Endothelial cell of umbilical vein (primary cell): ENCODE results near the gene FAM78A. TPM values are rescaled to one million over a fixed set of nuclear protein-coding genes. Genes with fewer than 3 reads are reported as not detected.

Source experiments
- BruUV-seq: library from RNA; stranded (reverse); fragments of 400-500 nt; replicated peaks from 2 replicates; lab custom pipeline; 2021; lab: Mats Ljungman, UMichigan
- CTCF ChIA-PET: fragments of 300-600, 350-600 bp; sonication (Branson Sonifier 250); formaldehyde crosslinking; loops from one replicate; lab custom pipeline; 2021; ENCODE audit warnings: antibody characterized with exemption, inconsistent platforms; lab: Charles Lee
- POLR2A ChIA-PET: fragments of 300-600, 350-600 bp; sonication (Branson Sonifier 250); formaldehyde crosslinking; loops from one replicate; lab custom pipeline; 2021; ENCODE audit warnings: antibody characterized with exemption, inconsistent platforms; lab: Charles Lee
- DNase-seq: peaks from one replicate; pipeline ENCODE4 v3.0.0-alpha.2; 2011; ENCODE audit warnings: low read depth, low spot score
- FAIRE-seq: peaks from 2 replicates; lab custom pipeline; 2011; peaks lifted over from hg19 to GRCh38; lab: Jason Lieb, UNC
- H2AFZ ChIP-seq: 2 replicates; pipeline ENCODE4 v1.6.0; 2012; ENCODE audit warnings: low read depth, low read length, control low read depth, inconsistent platforms
- H3K27ac ChIP-seq: 2 replicates; pipeline ENCODE4 v1.5.1; 2011; ENCODE audit warnings: low read depth, mild to moderate bottlenecking, control low read depth, low read length, moderate library complexity; ENCODE audit not compliant: insufficient read depth
- H3K27me3 ChIP-seq, 2 experiments: 2 replicates each; pipeline versions ENCODE4 v1.6.0 to v1.6.1; 2011; ENCODE audit warnings: low read length in 2 of 2, mixed read lengths in 1 of 2; ENCODE audit not compliant: control insufficient read depth in 2 of 2, insufficient read depth in 2 of 2
- H3K36me3 ChIP-seq, 2 experiments: 2 replicates in 1 of 2; 3 replicates in 1 of 2; pipeline ENCODE4 v1.5.1; 2011; ENCODE audit warnings: low read length in 2 of 2, mild to moderate bottlenecking in 1 of 2, moderate library complexity in 1 of 2; ENCODE audit not compliant: control insufficient read depth in 2 of 2, insufficient read depth in 2 of 2; ENCODE audit errors: extremely low read depth in 1 of 2
- H3K4me1 ChIP-seq: 3 replicates; pipeline ENCODE4 v1.5.1; 2011; ENCODE audit warnings: mild to moderate bottlenecking, low read length; ENCODE audit not compliant: control insufficient read depth, insufficient read depth; ENCODE audit errors: extremely low read depth
- H3K4me2 ChIP-seq: 2 replicates; pipeline ENCODE4 v1.6.1; 2011; ENCODE audit warnings: low read length, control low read depth, mixed read lengths; ENCODE audit not compliant: insufficient read depth
- H3K4me3 ChIP-seq, 3 experiments: fragments of 200-600 bp in 1 of 3; sonication (generic), shearing (Covaris generic) in 1 of 3; replicated peaks in 1 of 3; 2 replicates each; pipeline ENCODE4 v1.5.1; 2011 to 2016; ENCODE audit warnings: control low read depth in 3 of 3, low read length in 3 of 3, mild to moderate bottlenecking in 2 of 3, inconsistent platforms in 1 of 3, low read depth in 1 of 3, moderate library complexity in 1 of 3; ENCODE audit not compliant: insufficient read depth in 1 of 3
- H3K79me2 ChIP-seq: 2 replicates; pipeline ENCODE4 v1.6.0; 2012; ENCODE audit warnings: low read length, inconsistent platforms; ENCODE audit not compliant: control insufficient read depth, insufficient read depth
- H3K9ac ChIP-seq: replicated peaks from 2 replicates; pipeline ENCODE3; 2011; ENCODE audit warnings: low read length, control low read depth; ENCODE audit not compliant: insufficient read depth; ENCODE audit errors: extremely low read depth
- H3K9me1 ChIP-seq: replicated peaks from 3 replicates; pipeline ENCODE4 v1.6.0; 2011; ENCODE audit warnings: mild to moderate bottlenecking, low read length; ENCODE audit not compliant: control insufficient read depth, insufficient read depth; ENCODE audit errors: extremely low read depth
- H3K9me3 ChIP-seq: replicated peaks from 2 replicates; pipeline ENCODE4 v1.5.1; 2012; ENCODE audit warnings: low read length, inconsistent platforms; ENCODE audit not compliant: control insufficient read depth, insufficient read depth
- H4K20me1 ChIP-seq: replicated peaks from 2 replicates; pipeline ENCODE3; 2011; ENCODE audit warnings: mild to moderate bottlenecking, low read length; ENCODE audit not compliant: control insufficient read depth, insufficient read depth; ENCODE audit errors: extremely low read depth
- CTCF ChIP-seq, 2 donors: IDR thresholded peaks; 1 replicate in 1 of 2; 2 replicates in 1 of 2; pipeline ENCODE4 v1.5.1; 2011; ENCODE audit warnings: low read length in 2 of 2, mild to moderate bottlenecking in 2 of 2, moderate library complexity in 2 of 2, control low read depth in 1 of 2, inconsistent platforms in 1 of 2, low read depth in 1 of 2; ENCODE audit not compliant: insufficient read depth in 1 of 2; ENCODE audit errors: extremely low read depth in 1 of 2
- EZH2 ChIP-seq: IDR thresholded peaks from 2 replicates; pipeline ENCODE4 v1.6.1; 2012; ENCODE audit warnings: borderline replicate concordance, low read depth, mild to moderate bottlenecking, moderate library complexity, low read length, inconsistent platforms; ENCODE audit not compliant: severe bottlenecking
- FOS ChIP-seq: IDR thresholded peaks from 2 replicates; pipeline ENCODE4 v1.6.1; 2011; ENCODE audit warnings: mild to moderate bottlenecking, low read length, moderate library complexity, borderline replicate concordance; ENCODE audit not compliant: insufficient read depth
- GATA2 ChIP-seq: IDR thresholded peaks from 2 replicates; pipeline ENCODE4 v1.7.0; 2011; ENCODE audit warnings: low read depth, mild to moderate bottlenecking, moderate library complexity, mixed read lengths, low read length; ENCODE audit not compliant: insufficient read length, insufficient read depth
- JUN ChIP-seq: IDR thresholded peaks from 2 replicates; pipeline ENCODE4 v1.6.1; 2011; ENCODE audit warnings: borderline replicate concordance, low read depth; ENCODE audit not compliant: insufficient read length, insufficient read depth
- MAX ChIP-seq: IDR thresholded peaks from 2 replicates; pipeline ENCODE4 v1.6.1; 2011; ENCODE audit not compliant: insufficient read depth, insufficient read length
- MYC ChIP-seq: IDR thresholded peaks from one replicate; pipeline ENCODE4 v1.6.1; 2011; ENCODE audit warnings: mild to moderate bottlenecking, low read depth, low read length
- POLR2A ChIP-seq: IDR thresholded peaks from 2 replicates; pipeline ENCODE4 v1.6.1; 2012; ENCODE audit warnings: low read depth, mild to moderate bottlenecking, control low read depth, low read length
- POLR2AphosphoS5 ChIP-seq: IDR thresholded peaks from 2 replicates; pipeline ENCODE4 v1.6.1; 2012; ENCODE audit warnings: low read depth, mild to moderate bottlenecking, control low read depth, low read length, moderate library complexity; ENCODE audit not compliant: insufficient read depth
- dilution Hi-C: fragments of 300-500 bp; cut with MboI; formaldehyde crosslinking; loops from one replicate; pipeline ENCODE4 v1.15.0; 2019; ENCODE audit warnings: low sequenced_read_pairs; ENCODE audit not compliant: extremely low pct_ligation_motif_present
- intact Hi-C: fragments of 100-400 bp; cut with micrococcal nuclease; formaldehyde crosslinking; loops from one replicate; pipeline ENCODE4 v1.10.0; 2022
- polyA plus RNA-seq, 4 experiments: library from polyadenylated mRNA; depleted of rRNA in 3 of 4; stranded (reverse) in 3 of 4; unstranded in 1 of 4; fragments of >200 nt; gene quantifications; 2 replicates each; pipeline versions ENCODE4 v1.2.1 to v1.2.3, GENCODE V29; 2011 to 2012; ENCODE audit warnings: missing spikeins in 1 of 4
- total RNA-seq: library from RNA; stranded (reverse); gene quantifications from 2 replicates; pipeline ENCODE4 v1.2.3, GENCODE V29; 2021

Gene FAM78A
- total and polyA plus RNA-seq, 2 donors (not counting 3 experiments of a cell fraction or from before 2014, with no cell fraction given) = 34.0 to 37.4 TPM

GRCh38 chr9:131237931-131238401 lies 38.3 kb downstream of the FAM78A start:
- no peaks in the 10 kb centered on the region for H3K9me3 ChIP-seq
- H3K4me3 ChIP-seq = no peak overlapping the region
- BruUV-seq = TSS peak; percentile 81
- CTCF ChIA-PET = interaction anchor here (1.8 to 2.3 kb wide), 3 partner anchors 23 to 98 kb away, joined by 7 to 13 read pairs (median 8); partner anchors contain the start of gene FAM78A
- intact Hi-C loops (loop anchor here (1.0 kb wide), 6 partner anchors 12 to 121 kb away; no protein-coding TSS in a partner anchor), dilution Hi-C loops (no loop called here)
- peak overlapping the region; percentile 56 for H3K4me2 ChIP-seq
- peak overlapping the region; percentile 97 for H3K27ac ChIP-seq
- peaks cover 32% of the 10 kb centered on the region for H3K4me1 ChIP-seq
- TF ChIP-seq POLR2A = peak; percentile 72
- TF ChIP-seq JUN = peak; percentile 4
- no peak for TF ChIP-seq POLR2AphosphoS5
- TF ChIP-seq MAX = no peak
- peak; percentile 33 for TF ChIP-seq FOS
- POLR2A ChIA-PET = interaction anchor here (0.6 to 1.6 kb wide), 3 partner anchors 21 to 1045 kb away, joined by 3 to 7 read pairs (median 5); no protein-coding TSS in a partner anchor
- H3K27me3 ChIP-seq = no peaks in the 10 kb centered on the region
- DNase-seq (peak; percentile 94), FAIRE-seq (peak; percentile 96)
- no peaks in the 10 kb centered on the region for H3K79me2 ChIP-seq
- H3K9ac ChIP-seq = peak overlapping the region; percentile 83
- no peaks in the 10 kb centered on the region for H3K9me1 ChIP-seq
- peaks cover 0 to 15% of the 10 kb centered on the region in 2 experiments for H3K36me3 ChIP-seq
- no peaks in the 10 kb centered on the region for H4K20me1 ChIP-seq
- peak overlapping the region; percentile 21 for H2AFZ ChIP-seq

- H3K36me3 ChIP-seq = peaks cover 0 to 20% of the 10 kb centered on the region in 2 experiments
- DNase-seq (peak; percentile 83), FAIRE-seq (no peak)
- no peaks in the 10 kb centered on the region for H3K9me1 ChIP-seq
- TF ChIP-seq FOS = no peak
- no peak for TF ChIP-seq EZH2
- TF ChIP-seq JUN = no peak
- TF ChIP-seq CTCF (IDR thresholded peaks at IDR 0.05; ENCODE audit: extremely low read depth in 1 of 2, insufficient read depth in 1 of 2, low read depth in 1 of 2, low read length in 2 of 2) = no peak
- TF ChIP-seq POLR2A = no peak
- TF ChIP-seq MYC = no peak
- no peak for TF ChIP-seq POLR2AphosphoS5
- TF ChIP-seq MAX = no peak
- no peak for TF ChIP-seq GATA2
- peak overlapping the region; percentile 97 for H3K27ac ChIP-seq
- H3K4me2 ChIP-seq = peak overlapping the region; percentile 56
- peak overlapping the region; percentile 83 for H3K9ac ChIP-seq
- intact Hi-C loops (loop anchor here (1.0 kb wide), 1 partner anchor 11 kb away; no protein-coding TSS in a partner anchor), dilution Hi-C loops (no loop called here)
- H3K4me1 ChIP-seq = peaks cover 32% of the 10 kb centered on the region
- H3K4me3 ChIP-seq = no peak overlapping the region
- ChIA-PET POLR2A (interaction anchor here (0.6 to 1.6 kb wide), 4 partner anchors 20 to 1046 kb away, joined by 3 to 7 read pairs (median 4); no protein-coding TSS in a partner anchor), CTCF (interaction anchor here (1.0 to 2.2 kb wide), 4 partner anchors 22 to 99 kb away, joined by 3 to 13 read pairs (median 6); partner anchors contain the start of gene FAM78A)
- no peaks in the 10 kb centered on the region for H3K9me3 ChIP-seq
- H2AFZ ChIP-seq = peak overlapping the region; percentile 70
- no TSS peak for BruUV-seq
- no peaks in the 10 kb centered on the region for H3K79me2 ChIP-seq
- no peaks in the 10 kb centered on the region for H3K27me3 ChIP-seq
- H4K20me1 ChIP-seq = no peaks in the 10 kb centered on the region
Measured at GRCh38 chr9:131237291-131237690, 39.0 kb downstream of the FAM78A start.
